ENCODE measurements around the gene ENO1. TPM values are rescaled to one million over a fixed set of nuclear protein-coding genes. Genes with fewer than 3 reads are reported as not detected.
"Not testable (repeated sequence)": the region's sequence is repeated elsewhere in the genome, so short reads cannot be mapped to it uniquely, and the experiment has no call there.

The ENO1 gene
- total RNA-seq, 2 donors from 2014 or later, result 1,803 to 1,841 TPM

GRCh38 chr1:8845104-8846097 is 33.1 kb downstream of the ENO1 start:
- Mint-ChIP-seq H3K27ac (no peak overlapping the region), H3K27me3 (ENCODE audit: low read depth) (peaks cover 4% of the 10 kb centered on the region), H3K4me1 (ENCODE audit: low read depth) (peaks cover 11% of the 10 kb centered on the region), H3K9me3 (peaks cover under 1 to 3% of the 10 kb centered on the region in 2 donors), H3K4me3 (no peak overlapping the region), H3K36me3 (ENCODE audit: insufficient read depth in 2 of 2) (peaks cover 0 to under 1% of the 10 kb centered on the region in 2 donors)
- ATAC-seq (replicated peaks in 1 of 2) (no peak), DNase-seq (no peak)

- Mint-ChIP-seq H3K27ac (no peak overlapping the region), H3K4me3 (no peak overlapping the region), H3K4me1 (ENCODE audit: low read depth) (peaks cover 11% of the 10 kb centered on the region), H3K9me3 (peaks cover 3 to 6% of the 10 kb centered on the region in 2 donors), H3K27me3 (ENCODE audit: low read depth) (peaks cover 4% of the 10 kb centered on the region), H3K36me3 (ENCODE audit: insufficient read depth in 2 of 2) (peaks cover 0 to 2% of the 10 kb centered on the region in 2 donors)
- no peak for DNase-seq
- no peak for ATAC-seq (replicated peaks in 1 of 2)
These were observed 33.9 kb downstream of the ENO1 start for GRCh38 chr1:8844501-8845006.

DNA sequence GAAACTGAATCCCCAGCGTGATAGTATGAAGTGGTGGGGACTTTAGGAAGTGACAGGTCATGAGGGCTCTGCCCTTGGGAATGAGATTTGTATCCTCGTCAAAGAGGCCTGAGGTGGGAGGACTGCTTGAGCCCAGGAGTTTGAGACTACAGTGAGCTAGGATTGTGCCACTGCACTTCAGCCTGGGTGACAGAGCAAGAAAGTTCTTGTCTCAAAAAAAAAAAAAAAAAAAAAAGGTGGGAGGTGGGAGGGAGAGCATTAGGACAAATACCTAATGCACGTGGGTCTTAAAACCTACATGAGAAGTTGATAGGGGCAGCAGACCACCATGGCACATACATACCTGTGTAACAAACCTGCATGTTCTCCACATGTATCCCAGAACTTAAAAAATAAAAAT is 37.1 kb downstream of the ENO1 start:
- H3K9me3 Mint-ChIP-seq, result peaks cover 3 to 6% of the 10 kb centered on the region in 2 donors
- no peak for ATAC-seq (replicated peaks in 1 of 2)
- no peak overlapping the region for H3K27ac Mint-ChIP-seq
- no peak for DNase-seq
- no peak overlapping the region for H3K4me3 Mint-ChIP-seq
- peaks cover 4% of the 10 kb centered on the region for H3K27me3 Mint-ChIP-seq (ENCODE audit: low read depth)
- H3K4me1 Mint-ChIP-seq (ENCODE audit: low read depth), result no peaks in the 10 kb centered on the region
- H3K36me3 Mint-ChIP-seq (ENCODE audit: insufficient read depth in 2 of 2), result peaks cover 0 to 2% of the 10 kb centered on the region in 2 donors

- Mint-ChIP-seq H3K36me3 (ENCODE audit: insufficient read depth in 2 of 2) (peaks cover 0 to 2% of the 10 kb centered on the region in 2 donors), H3K27me3 (ENCODE audit: low read depth) (no peaks in the 10 kb centered on the region), H3K9me3 (peaks cover 3 to 6% of the 10 kb centered on the region in 2 donors), H3K4me1 (ENCODE audit: low read depth) (no peaks in the 10 kb centered on the region), H3K4me3 (no peak overlapping the region), H3K27ac (no peak overlapping the region)
- no peak for ATAC-seq (replicated peaks in 1 of 2)
- no peak for DNase-seq
These were observed 38.5 kb downstream of the ENO1 start for GRCh38 chr1:8839990-8840389.

DNA sequence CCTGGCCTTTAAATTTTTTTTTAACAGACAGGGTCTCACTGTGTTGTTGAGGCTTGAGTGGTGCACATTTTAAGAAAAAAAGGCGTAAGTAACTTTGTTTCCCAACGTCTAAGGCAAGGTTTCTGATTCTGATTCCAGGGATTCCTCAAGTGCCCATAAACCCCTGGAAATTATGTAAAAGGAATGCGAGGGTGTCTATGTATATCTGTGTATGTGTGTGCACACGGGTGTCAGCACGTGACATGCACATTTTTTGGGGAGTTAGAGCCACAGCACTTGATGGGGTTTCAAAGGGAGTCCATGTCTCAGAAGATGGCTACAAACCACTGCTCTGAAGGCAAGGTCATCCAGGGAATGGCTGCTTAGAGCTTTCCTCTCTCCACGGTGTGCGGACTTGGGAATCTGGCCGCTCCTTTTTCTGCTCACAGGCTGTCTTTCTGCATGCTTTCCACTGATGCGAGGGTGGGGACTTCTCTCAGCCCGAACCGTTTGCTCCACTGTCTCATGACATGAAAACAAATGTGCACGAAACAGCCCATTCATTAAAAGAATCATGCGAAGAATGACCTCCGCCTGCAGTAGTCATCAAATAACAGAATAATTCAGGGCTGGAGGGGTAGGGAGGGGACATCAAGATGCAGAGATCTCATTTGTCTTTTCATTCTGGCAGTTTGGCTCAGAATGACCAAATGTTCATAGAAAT is 42.4 kb downstream of the ENO1 start:
- Mint-ChIP-seq H3K27me3 (ENCODE audit: low read depth) (no peaks in the 10 kb centered on the region), H3K36me3 (ENCODE audit: insufficient read depth in 2 of 2) (peaks cover 0 to 2% of the 10 kb centered on the region in 2 donors), H3K27ac (no peak overlapping the region), H3K4me1 (ENCODE audit: low read depth) (no peaks in the 10 kb centered on the region), H3K9me3 (peaks cover 3 to 6% of the 10 kb centered on the region in 2 donors), H3K4me3 (no peak overlapping the region)
- ATAC-seq (replicated peaks in 1 of 2) (no peak), DNase-seq (no peak)

GRCh38 chr1:8831340-8831739 is 47.1 kb downstream of the ENO1 start:
- Mint-ChIP-seq H3K4me1 (ENCODE audit: low read depth) (peaks cover 13% of the 10 kb centered on the region), H3K27me3 (ENCODE audit: low read depth) (no peaks in the 10 kb centered on the region), H3K4me3 (no peak overlapping the region), H3K27ac (no peak overlapping the region), H3K36me3 (ENCODE audit: insufficient read depth in 2 of 2) (no peaks in the 10 kb centered on the region), H3K9me3 (no peaks in the 10 kb centered on the region)
- no peak for DNase-seq
- ATAC-seq (replicated peaks in 1 of 2), result no peak

DNA sequence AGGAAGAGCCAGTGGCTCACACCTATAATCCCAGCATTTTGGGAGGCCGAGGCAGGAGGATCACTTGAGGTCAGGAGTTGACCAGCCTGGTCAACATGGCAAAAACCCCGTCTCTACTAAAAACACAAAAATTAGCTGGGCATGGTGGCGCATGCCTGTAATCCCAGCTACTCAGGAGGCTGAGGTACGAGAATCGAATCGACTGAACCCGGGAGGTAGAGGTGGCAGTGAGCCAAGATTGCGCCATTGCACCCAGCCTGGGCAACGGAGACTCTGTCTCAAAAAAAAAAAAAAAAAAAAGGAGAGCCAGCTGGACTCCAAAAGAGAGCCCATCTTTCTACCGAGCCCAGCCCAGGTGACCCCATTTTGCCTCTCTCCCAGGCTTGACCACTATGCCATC is 47.8 kb downstream of the ENO1 start:
- not testable (repeated sequence) for H3K27me3 Mint-ChIP-seq (ENCODE audit: low read depth); H3K4me3 Mint-ChIP-seq; H3K27ac Mint-ChIP-seq; H3K9me3 Mint-ChIP-seq; ATAC-seq (replicated peaks in 1 of 2); DNase-seq; H3K36me3 Mint-ChIP-seq (ENCODE audit: insufficient read depth in 2 of 2)
- H3K4me1 Mint-ChIP-seq (ENCODE audit: low read depth), result peaks cover 13% of the 10 kb centered on the region

- Mint-ChIP-seq H3K27ac (no peak overlapping the region), H3K27me3 (ENCODE audit: low read depth) (no peaks in the 10 kb centered on the region), H3K4me1 (ENCODE audit: low read depth) (peaks cover 13% of the 10 kb centered on the region), H3K36me3 (ENCODE audit: insufficient read depth in 2 of 2) (no peaks in the 10 kb centered on the region), H3K4me3 (no peak overlapping the region), H3K9me3 (no peaks in the 10 kb centered on the region)
- DNase-seq (no peak), ATAC-seq (replicated peaks in 1 of 2) (no peak)
These were observed 52.5 kb downstream of the ENO1 start for GRCh38 chr1:8825985-8826481.

- no peak for ATAC-seq (replicated peaks in 1 of 2)
- no peaks in the 10 kb centered on the region for H3K27me3 Mint-ChIP-seq (ENCODE audit: low read depth)
- DNase-seq, result no peak
- H3K4me3 Mint-ChIP-seq, result no peak overlapping the region
- no peak overlapping the region for H3K27ac Mint-ChIP-seq
- no peaks in the 10 kb centered on the region for H3K9me3 Mint-ChIP-seq
- peaks cover 3% of the 10 kb centered on the region for H3K4me1 Mint-ChIP-seq (ENCODE audit: low read depth)
- no peaks in the 10 kb centered on the region for H3K36me3 Mint-ChIP-seq (ENCODE audit: insufficient read depth in 2 of 2)
These were observed 55.2 kb downstream of the ENO1 start for GRCh38 chr1:8823295-8823664.

DNA sequence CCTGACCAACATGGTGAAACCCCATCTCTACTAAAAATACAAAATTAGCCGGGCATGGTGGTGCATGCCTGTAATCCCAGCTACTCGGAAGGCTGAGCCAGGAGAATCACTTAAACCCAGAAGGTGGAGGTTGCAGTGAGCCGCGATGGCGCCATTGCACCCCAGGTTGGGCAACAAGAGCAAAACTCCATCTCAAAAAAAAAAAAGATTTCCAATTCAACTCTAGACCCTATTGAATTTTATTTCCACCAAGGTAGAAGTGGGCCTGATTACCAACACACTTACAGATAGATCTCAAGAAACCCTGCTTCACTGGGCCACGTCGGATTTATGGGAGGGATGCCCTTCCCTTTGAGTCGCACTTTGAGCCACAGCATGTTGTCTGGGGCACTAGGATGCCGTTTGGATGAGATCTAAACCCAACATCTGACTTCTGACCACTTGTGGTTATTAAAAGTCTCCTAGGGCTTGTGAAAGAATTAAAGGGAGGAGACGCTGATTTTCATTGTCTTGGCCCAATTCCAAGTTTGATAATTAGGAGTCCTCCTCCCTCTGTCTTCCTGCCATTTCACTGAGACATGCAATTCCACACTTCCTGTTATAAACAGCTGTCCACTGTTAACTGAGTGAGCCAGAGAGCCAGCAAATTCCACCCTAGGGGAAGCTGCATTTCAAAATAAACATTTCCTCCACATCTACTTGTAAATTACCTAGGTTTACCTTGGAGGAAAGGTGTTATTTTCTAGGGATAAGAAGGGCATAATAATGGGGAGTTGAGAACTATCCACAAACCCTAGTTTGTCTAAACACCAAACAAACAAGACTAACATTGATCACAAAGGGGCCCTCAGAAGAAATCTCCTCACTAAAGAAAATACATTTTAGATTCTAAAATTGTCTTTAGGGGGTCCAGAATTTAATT is 55.9 kb downstream of the ENO1 start:
- ATAC-seq (replicated peaks in 1 of 2), result no peak
- Mint-ChIP-seq H3K27ac (no peak overlapping the region), H3K9me3 (no peaks in the 10 kb centered on the region)

GRCh38 chr1:8821084-8821483 is 57.4 kb downstream of the ENO1 start:
- Mint-ChIP-seq H3K36me3 (ENCODE audit: insufficient read depth in 2 of 2) (peaks cover 4 to 5% of the 10 kb centered on the region in 2 donors), H3K9me3 (no peaks in the 10 kb centered on the region), H3K4me1 (ENCODE audit: low read depth) (peaks cover 16% of the 10 kb centered on the region), H3K27me3 (ENCODE audit: low read depth) (no peaks in the 10 kb centered on the region), H3K27ac (no peak overlapping the region), H3K4me3 (no peak overlapping the region)
- ATAC-seq (replicated peaks in 1 of 2) (no peak), DNase-seq (no peak)

More for the DNA sequence above, 55.9 kb downstream of the ENO1 start:
- Mint-ChIP-seq H3K4me1 (ENCODE audit: low read depth) (peaks cover 7% of the 10 kb centered on the region), H3K4me3 (no peak overlapping the region), H3K27me3 (ENCODE audit: low read depth) (no peaks in the 10 kb centered on the region), H3K36me3 (ENCODE audit: insufficient read depth in 2 of 2) (no peaks in the 10 kb centered on the region)
- no peak for DNase-seq

DNA sequence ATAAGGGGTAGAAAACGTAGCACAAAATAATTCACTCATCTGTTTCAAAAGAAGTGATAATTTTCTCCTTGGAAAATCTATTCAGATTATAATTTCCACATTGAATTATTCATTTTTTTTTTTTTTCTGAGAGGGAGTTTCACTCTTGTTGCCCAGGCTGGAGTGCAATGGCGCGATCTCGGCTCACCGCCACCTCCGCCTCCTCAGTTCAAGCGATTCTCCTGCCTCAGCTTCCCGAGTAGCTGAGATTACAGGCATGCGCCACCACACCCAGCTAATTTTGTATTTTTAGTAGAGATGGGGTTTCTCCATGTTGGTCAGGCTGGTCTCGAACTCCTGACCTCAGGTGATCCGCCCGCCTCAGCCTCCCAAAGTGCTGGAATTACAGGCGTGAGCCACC is 59.7 kb downstream of the ENO1 start:
- not testable (repeated sequence) for DNase-seq; H3K9me3 Mint-ChIP-seq; H3K27ac Mint-ChIP-seq; H3K36me3 Mint-ChIP-seq (ENCODE audit: insufficient read depth in 2 of 2); ATAC-seq (replicated peaks in 1 of 2); H3K27me3 Mint-ChIP-seq (ENCODE audit: low read depth)
- peaks cover 39% of the 10 kb centered on the region for H3K4me1 Mint-ChIP-seq (ENCODE audit: low read depth)
- peak overlapping the region; percentile 91 to 99 for H3K4me3 Mint-ChIP-seq

All from activated T-cell treated with anti-CD3 and anti-CD28 coated beads, Interleukin-2, amount 50 U/mL, for 72 hours (primary cell).